KOPT-K1 (cell line): ENCODE data around the gene RAP1A.
"Not testable (repeated sequence)": the region's sequence is repeated elsewhere in the genome, so short reads cannot be mapped to it uniquely, and the experiment has no call there.

Experiments used
- H3K27ac ChIP-seq: fragments of 200-600 bp; sonication (generic); 2 replicates; pipeline ENCODE4 v1.5.1; 2016; ENCODE audit warnings: antibody characterized with exemption, mild to moderate bottlenecking, low read depth, low read length; ENCODE audit not compliant: poor library complexity, severe bottlenecking
- H3K36me3 ChIP-seq: fragments of 200-600 bp; sonication (generic); 2 replicates; pipeline ENCODE4 v1.5.1; 2017; ENCODE audit warnings: antibody characterized with exemption, mild to moderate bottlenecking, low read length, moderate library complexity; ENCODE audit not compliant: insufficient read depth
- H3K9me3 ChIP-seq: fragments of 200-600 bp; sonication (generic); 2 replicates; pipeline ENCODE4 v1.5.1; 2017; ENCODE audit warnings: antibody characterized with exemption, low read length, mild to moderate bottlenecking; ENCODE audit not compliant: insufficient read depth, poor library complexity, severe bottlenecking

Gene RAP1A

DNA sequence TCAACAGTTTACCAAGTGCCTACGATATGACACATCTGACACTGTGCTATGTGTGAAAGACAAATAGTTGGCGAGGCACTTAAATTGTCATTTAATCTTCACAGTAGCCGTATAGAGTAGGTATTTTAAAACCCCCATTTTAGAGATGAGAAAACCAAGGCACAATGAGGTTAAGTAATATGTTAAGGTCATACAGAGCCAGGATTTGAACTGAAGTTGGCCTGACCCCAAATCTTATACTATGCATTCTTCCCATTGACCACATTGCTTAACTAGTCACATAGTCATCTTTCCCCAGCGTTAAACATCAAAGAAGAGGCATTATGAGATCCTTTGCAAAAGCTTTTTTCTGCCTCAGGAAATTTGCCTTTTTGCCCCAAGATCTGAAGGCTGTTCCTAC lies 115.7 kb downstream of the RAP1A start:
- no peak overlapping the region for H3K27ac ChIP-seq
- no peaks in the 10 kb centered on the region for H3K36me3 ChIP-seq

GRCh38 chr1:111735858-111736544 lies 116.4 kb downstream of the RAP1A start:
- H3K27ac ChIP-seq, result no peak overlapping the region
- H3K9me3 ChIP-seq, result no peaks in the 10 kb centered on the region
- H3K36me3 ChIP-seq, result no peaks in the 10 kb centered on the region

More for the DNA sequence above, 115.7 kb downstream of the RAP1A start:
- H3K9me3 ChIP-seq, result no peaks in the 10 kb centered on the region

- H3K27ac ChIP-seq, result no peak overlapping the region
- no peaks in the 10 kb centered on the region for H3K36me3 ChIP-seq
- H3K9me3 ChIP-seq, result no peaks in the 10 kb centered on the region
Measured at GRCh38 chr1:111736548-111737215, 117.1 kb downstream of the RAP1A start.

DNA sequence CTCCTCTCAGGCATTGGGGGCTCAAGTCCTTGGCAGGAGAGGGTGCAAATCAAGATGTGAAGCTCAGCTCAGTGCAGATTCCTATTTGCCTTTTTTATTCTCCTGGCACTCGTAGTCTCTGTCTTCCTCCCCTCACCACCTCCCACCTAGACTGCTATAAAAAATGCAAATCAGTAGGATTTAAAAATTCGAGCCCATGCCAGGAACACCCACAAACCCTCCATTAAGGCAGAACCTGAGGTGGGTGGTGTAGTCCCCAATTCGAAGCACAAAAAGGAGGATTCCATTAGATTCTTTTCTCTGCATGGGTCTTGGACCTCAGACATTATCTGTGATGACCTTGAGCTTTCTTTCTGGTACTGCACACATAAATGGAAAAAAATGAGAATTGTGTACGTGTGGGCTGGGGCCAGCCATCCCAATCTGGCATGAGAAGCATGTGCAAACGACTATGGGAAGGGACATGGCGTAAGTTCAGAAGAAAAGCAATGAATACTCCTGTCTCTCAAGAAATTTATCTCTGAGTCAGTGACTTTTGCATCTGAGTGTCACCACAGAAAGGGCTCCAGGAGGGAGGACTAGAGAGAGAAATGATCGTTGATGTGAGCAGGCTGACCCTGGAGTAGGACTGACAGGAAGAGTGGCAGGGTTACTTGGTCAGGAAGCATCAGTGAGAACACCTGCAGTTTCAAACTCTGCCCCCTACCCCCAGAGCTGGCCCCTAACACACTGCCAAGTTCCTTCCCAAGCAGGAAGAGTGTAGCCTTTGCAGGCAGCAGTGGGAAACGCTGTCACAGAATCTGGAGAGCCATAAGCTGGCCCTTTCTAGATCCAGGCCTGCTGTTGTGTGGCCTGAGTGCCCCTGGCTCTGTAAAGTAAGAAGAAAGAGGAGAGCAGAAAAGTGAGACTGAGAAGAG lies 117.9 kb downstream of the RAP1A start:
- Histone ChIP-seq H3K36me3 (no peaks in the 10 kb centered on the region), H3K27ac (peak overlapping the region; percentile 2), H3K9me3 (no peaks in the 10 kb centered on the region)

DNA sequence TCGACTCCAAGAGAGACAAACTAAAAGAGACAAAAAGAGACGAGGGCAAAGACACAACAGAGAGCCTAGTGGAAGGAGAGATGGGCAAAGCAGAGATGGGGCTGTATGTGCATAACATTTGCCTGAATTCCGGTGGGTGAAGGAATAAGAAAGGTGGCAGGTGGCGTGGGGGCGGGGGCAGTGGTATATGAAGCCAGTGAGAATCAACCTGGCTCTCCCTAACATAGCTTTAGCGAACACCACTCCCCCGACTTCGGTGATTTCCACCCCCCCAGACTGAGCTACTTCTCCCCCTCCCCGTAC lies 118.5 kb downstream of the RAP1A start:
- Histone ChIP-seq H3K27ac (peak overlapping the region; percentile 2), H3K9me3 (no peaks in the 10 kb centered on the region), H3K36me3 (no peaks in the 10 kb centered on the region)

GRCh38 chr1:111738436-111739193 lies 119.0 kb downstream of the RAP1A start:
- no peaks in the 10 kb centered on the region for H3K36me3 ChIP-seq
- peak overlapping the region; percentile 31 for H3K27ac ChIP-seq

DNA sequence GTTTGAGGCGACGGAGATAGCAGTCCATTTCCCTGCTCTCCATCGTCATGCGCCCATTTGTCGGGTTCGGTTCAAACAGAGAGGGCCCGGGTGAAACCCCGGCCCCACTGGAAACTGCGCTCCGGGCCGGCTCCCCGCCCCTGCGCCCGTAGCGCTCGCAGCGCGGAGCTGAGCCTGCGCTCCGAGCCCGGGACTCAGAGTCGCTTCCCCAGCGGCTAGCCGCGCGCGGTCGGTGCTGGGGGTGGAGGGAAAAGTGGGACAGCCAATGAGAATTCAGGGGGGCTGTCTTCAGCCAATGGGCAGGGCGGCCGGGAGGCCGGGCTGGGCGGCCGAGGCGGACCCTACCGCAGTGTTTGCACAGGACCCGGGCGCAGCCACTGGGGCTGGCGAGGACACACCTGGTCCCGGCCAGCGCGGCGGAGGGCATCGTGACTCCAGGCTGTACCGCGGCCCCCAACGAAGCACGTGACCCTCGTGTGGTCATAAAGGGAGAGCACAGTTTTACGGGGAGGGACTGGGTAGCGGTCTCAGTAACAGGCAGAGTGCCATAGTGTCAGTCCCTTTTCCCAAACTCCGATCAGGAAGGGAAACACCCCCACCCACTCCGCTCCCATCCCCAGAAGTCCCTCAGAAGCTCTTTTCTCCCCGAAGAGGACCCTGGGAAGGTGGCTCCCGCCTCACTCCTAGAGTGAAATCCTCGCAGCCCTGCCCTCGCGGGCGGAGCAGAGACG lies 119.8 kb downstream of the RAP1A start, which contains the start of gene INKA2:
Gene INKA2, minus strand, starts transcription at position 202 of the 731 bp plus-strand sequence. Its CDS starts 153 bp downstream, at position 49.
- peak within 1 kb of the TSS; percentile 31 for H3K27ac ChIP-seq
- no peaks in the 10 kb centered on the region for H3K9me3 ChIP-seq
- H3K36me3 ChIP-seq, result no peaks in the 10 kb centered on the region

More at GRCh38 chr1:111738436-111739193, 119.0 kb downstream of the RAP1A start:
- H3K9me3 ChIP-seq, result no peaks in the 10 kb centered on the region

GRCh38 chr1:111739925-111740765 lies 120.6 kb downstream of the RAP1A start:
- Histone ChIP-seq H3K27ac (no peak overlapping the region), H3K9me3 (no peaks in the 10 kb centered on the region), H3K36me3 (no peaks in the 10 kb centered on the region)

DNA sequence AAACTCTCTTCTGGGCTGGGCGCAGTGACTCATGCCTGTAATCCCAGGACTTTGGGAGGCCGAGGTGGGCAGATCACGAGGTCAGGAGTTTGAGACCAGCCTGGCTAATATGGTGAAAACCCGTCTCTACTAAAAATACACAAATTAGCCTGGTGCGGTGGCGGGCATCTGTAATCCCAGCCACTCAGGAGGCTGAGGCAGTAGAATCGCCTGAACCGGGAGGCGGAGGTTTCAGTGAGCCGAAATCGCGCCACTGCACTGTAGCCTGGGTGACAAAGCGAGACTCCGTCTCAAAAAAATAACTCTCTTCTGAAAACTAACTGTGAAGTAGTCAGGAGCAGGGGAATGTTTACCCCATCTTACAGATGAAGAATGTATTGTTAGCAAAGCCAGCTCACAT lies 122.7 kb downstream of the RAP1A start:
- not testable (repeated sequence) for H3K27ac ChIP-seq, H3K9me3 ChIP-seq, H3K36me3 ChIP-seq

DNA sequence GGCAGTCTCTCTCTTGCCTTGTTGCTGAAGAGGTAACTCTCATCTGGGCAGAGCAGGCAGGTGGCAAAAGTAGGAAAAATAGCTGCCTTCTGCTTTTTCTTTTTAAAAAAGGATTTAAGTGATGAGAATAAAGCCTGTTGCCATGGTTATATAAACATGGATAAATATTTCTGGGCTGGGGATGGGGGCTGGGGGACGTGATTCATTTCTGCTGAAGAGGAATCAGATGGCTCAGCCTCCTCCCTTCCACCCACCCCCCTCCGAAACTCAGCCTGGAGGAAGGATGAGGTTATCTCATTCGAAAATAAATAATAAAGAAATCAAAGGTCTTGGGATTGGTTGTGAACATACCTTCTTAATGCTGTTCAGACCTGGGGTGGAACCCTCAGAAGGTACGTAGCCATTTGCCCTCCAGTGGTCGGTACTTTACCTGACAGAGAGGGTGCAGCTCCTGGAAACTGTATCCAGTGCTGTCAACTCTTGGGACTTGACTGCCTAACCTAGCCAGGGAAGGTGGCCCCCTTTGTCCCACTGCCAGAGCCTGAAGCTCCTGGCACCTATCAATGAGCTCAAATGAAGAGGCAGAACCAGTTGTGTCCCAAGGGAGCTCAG lies 123.5 kb downstream of the RAP1A start:
- Histone ChIP-seq H3K27ac (no peak overlapping the region), H3K36me3 (no peaks in the 10 kb centered on the region), H3K9me3 (no peaks in the 10 kb centered on the region)

- H3K27ac ChIP-seq, result no peak overlapping the region
- no peaks in the 10 kb centered on the region for H3K36me3 ChIP-seq
- H3K9me3 ChIP-seq, result no peaks in the 10 kb centered on the region
Measured at GRCh38 chr1:111743679-111744101, 124.1 kb downstream of the RAP1A start.

GRCh38 chr1:111745675-111746613 lies 126.4 kb downstream of the RAP1A start:
- no peaks in the 10 kb centered on the region for H3K9me3 ChIP-seq
- H3K27ac ChIP-seq, result no peak overlapping the region
- no peaks in the 10 kb centered on the region for H3K36me3 ChIP-seq
